Panc1 (cell line): ENCODE measurements around the gene OAT. TPM values are rescaled to one million over a fixed set of nuclear protein-coding genes. Genes with fewer than 3 reads are reported as not detected.
"Not testable (repeated sequence)": the region's sequence is repeated elsewhere in the genome, so short reads cannot be mapped to it uniquely, and the experiment has no call there.

ENCODE experiments used
- ATAC-seq: fragments of 200-7000 bp; cut with Tn5 transposase; 2 replicates; pipeline ENCODE4 v1.9.1; 2020; ENCODE audit warnings: mild to moderate bottlenecking, moderate library complexity
- BruUV-seq: library from RNA; stranded (reverse); fragments of 400-500 nt; replicated peaks from 2 replicates; lab custom pipeline; 2021; lab: Mats Ljungman, UMichigan
- CTCF ChIA-PET: fragments of 300-600 bp; sonication (Branson Sonifier 250); formaldehyde crosslinking; loops from one replicate; lab custom pipeline; 2022; ENCODE audit warnings: antibody characterized with exemption; lab: Charles Lee
- POLR2A ChIA-PET: fragments of 300-600 bp; sonication (Branson Sonifier 250); formaldehyde crosslinking; loops from one replicate; lab custom pipeline; 2022; ENCODE audit warnings: antibody characterized with exemption; lab: Charles Lee
- DNase-seq: peaks from one replicate; pipeline ENCODE4 v3.0.0-alpha.2; 2010; ENCODE audit warnings: low read depth, low spot score
- H3K27ac ChIP-seq: 2 replicates; pipeline ENCODE4 v1.5.1; 2011; ENCODE audit warnings: mild to moderate bottlenecking, low read length, inconsistent platforms
- H3K27me3 ChIP-seq: fragments of 200-500 bp; sonication (Bioruptor generic); 2 replicates; pipeline ENCODE4 v1.6.0; 2014; ENCODE audit warnings: low read length, inconsistent platforms; ENCODE audit not compliant: control insufficient read depth, insufficient read depth
- H3K36me3 ChIP-seq: fragments of 200-500 bp; sonication (Bioruptor generic); 2 replicates; pipeline ENCODE4 v1.5.1; 2014; ENCODE audit warnings: inconsistent platforms, mild to moderate bottlenecking, low read length, moderate library complexity; ENCODE audit not compliant: control insufficient read depth, insufficient read depth
- H3K4me1 ChIP-seq: 2 replicates; pipeline ENCODE4 v1.5.1; 2011; ENCODE audit warnings: inconsistent platforms, mild to moderate bottlenecking, low read length, moderate library complexity; ENCODE audit not compliant: control insufficient read depth, insufficient read depth
- H3K4me3 ChIP-seq, 2 experiments: 2 replicates each; pipeline ENCODE4 v1.5.1; 2011 to 2012; ENCODE audit warnings: low read depth in 2 of 2, low read length in 2 of 2, mild to moderate bottlenecking in 2 of 2, inconsistent platforms in 1 of 2, moderate library complexity in 1 of 2
- H3K9me3 ChIP-seq: fragments of 200-500 bp; sonication (Bioruptor generic); 2 replicates; pipeline ENCODE4 v1.5.1; 2014; ENCODE audit warnings: low read depth, mild to moderate bottlenecking, inconsistent platforms, low read length, moderate library complexity; ENCODE audit not compliant: control insufficient read depth, insufficient read depth
- POLR2AphosphoS5 ChIP-seq: IDR thresholded peaks from 2 replicates; pipeline ENCODE4 v1.6.1; 2012; ENCODE audit warnings: mild to moderate bottlenecking, low read depth, low read length, moderate library complexity
- SIN3A ChIP-seq: IDR thresholded peaks from 2 replicates; pipeline ENCODE4 v1.6.1; 2012; ENCODE audit warnings: low read depth, mild to moderate bottlenecking, low read length, moderate library complexity, borderline replicate concordance; ENCODE audit not compliant: insufficient read depth
- TCF7L2 ChIP-seq: IDR thresholded peaks from 2 replicates; pipeline ENCODE4 v1.6.1; 2011; ENCODE audit warnings: mild to moderate bottlenecking, low read depth, low read length, inconsistent platforms
- in situ Hi-C: cut with HindIII; loops from 2 replicates; pipeline ENCODE4 v1.10.0; 2016; ENCODE audit warnings: low sequenced_read_pairs, low pct_unique_long_range_greater_than_20kb
- intact Hi-C: fragments of 100-400 bp; cut with micrococcal nuclease; formaldehyde crosslinking; loops from one replicate; pipeline ENCODE4 v1.10.0; 2022; ENCODE audit not compliant: unreplicated experiment
- total RNA-seq: library from RNA; stranded (reverse); gene quantifications from one replicate; pipeline ENCODE4 v1.2.1, GENCODE V29; 2021; ENCODE audit not compliant: unreplicated experiment
- TF ChIP-seq, protein P1 (sequence below), 2 experiments: IDR thresholded peaks; 2 replicates each; pipeline ENCODE4 v1.6.1; 2011 to 2012; ENCODE audit warnings: low read depth in 2 of 2, control low read depth in 1 of 2, low read length in 1 of 2, mild to moderate bottlenecking in 1 of 2, moderate library complexity in 1 of 2; ENCODE audit not compliant: insufficient read depth in 1 of 2
- TF ChIP-seq, protein P2 (sequence below): fragments of 450-650 bp; IDR thresholded peaks from 2 replicates; pipeline ENCODE4 v1.5.1; 2017; ENCODE audit warnings: mild to moderate bottlenecking

OAT gene
- total RNA-seq, 1 experiment from 2014 or later: 166 TPM

- no peak for ATAC-seq
- no peak overlapping the region for H3K27ac ChIP-seq
Observed at GRCh38 chr10:124436191-124436638, 17.5 kb upstream of the OAT start.

DNA sequence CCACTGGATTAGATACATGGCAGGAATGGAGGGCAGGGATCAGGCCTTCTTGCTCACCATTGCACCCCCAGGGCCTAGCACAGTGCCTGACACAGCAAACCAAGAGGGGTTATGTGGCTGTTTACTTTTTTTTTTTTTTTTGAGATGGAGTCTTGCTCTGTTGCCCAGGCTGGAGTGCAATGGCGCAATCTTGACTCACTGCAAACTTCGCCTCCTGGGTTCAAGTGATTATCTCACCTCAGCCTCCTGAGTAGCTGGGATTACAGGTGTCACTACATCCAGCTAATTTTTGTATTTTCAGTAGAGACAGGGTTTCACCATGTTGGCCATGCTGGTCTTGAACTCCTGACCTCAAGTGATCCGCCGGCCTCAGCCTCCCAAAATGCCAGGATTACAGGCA lies 17.0 kb upstream of the OAT start:
- H3K4me1 ChIP-seq, H3K36me3 ChIP-seq, H3K4me3 ChIP-seq, ATAC-seq, POLR2A ChIA-PET, CTCF ChIA-PET, H3K27me3 ChIP-seq, DNase-seq, H3K27ac ChIP-seq, intact Hi-C loops, BruUV-seq, H3K9me3 ChIP-seq, in situ Hi-C loops: not testable (repeated sequence)

More at GRCh38 chr10:124436191-124436638, 17.5 kb upstream of the OAT start:
- no peak overlapping the region for H3K4me3 ChIP-seq
- no peak for DNase-seq
- intact Hi-C loops (no loop called here), in situ Hi-C loops (no loop called here)
- H3K9me3 ChIP-seq: no peaks in the 10 kb centered on the region
- H3K27me3 ChIP-seq: no peaks in the 10 kb centered on the region
- ChIA-PET CTCF (no interaction called here), POLR2A (no interaction called here)
- no TSS peak for BruUV-seq
- no peaks in the 10 kb centered on the region for H3K4me1 ChIP-seq
- no peaks in the 10 kb centered on the region for H3K36me3 ChIP-seq
- no peak for TF ChIP-seq TCF7L2
- no peak for TF ChIP-seq SIN3A
- TF ChIP-seq, protein P1, sequence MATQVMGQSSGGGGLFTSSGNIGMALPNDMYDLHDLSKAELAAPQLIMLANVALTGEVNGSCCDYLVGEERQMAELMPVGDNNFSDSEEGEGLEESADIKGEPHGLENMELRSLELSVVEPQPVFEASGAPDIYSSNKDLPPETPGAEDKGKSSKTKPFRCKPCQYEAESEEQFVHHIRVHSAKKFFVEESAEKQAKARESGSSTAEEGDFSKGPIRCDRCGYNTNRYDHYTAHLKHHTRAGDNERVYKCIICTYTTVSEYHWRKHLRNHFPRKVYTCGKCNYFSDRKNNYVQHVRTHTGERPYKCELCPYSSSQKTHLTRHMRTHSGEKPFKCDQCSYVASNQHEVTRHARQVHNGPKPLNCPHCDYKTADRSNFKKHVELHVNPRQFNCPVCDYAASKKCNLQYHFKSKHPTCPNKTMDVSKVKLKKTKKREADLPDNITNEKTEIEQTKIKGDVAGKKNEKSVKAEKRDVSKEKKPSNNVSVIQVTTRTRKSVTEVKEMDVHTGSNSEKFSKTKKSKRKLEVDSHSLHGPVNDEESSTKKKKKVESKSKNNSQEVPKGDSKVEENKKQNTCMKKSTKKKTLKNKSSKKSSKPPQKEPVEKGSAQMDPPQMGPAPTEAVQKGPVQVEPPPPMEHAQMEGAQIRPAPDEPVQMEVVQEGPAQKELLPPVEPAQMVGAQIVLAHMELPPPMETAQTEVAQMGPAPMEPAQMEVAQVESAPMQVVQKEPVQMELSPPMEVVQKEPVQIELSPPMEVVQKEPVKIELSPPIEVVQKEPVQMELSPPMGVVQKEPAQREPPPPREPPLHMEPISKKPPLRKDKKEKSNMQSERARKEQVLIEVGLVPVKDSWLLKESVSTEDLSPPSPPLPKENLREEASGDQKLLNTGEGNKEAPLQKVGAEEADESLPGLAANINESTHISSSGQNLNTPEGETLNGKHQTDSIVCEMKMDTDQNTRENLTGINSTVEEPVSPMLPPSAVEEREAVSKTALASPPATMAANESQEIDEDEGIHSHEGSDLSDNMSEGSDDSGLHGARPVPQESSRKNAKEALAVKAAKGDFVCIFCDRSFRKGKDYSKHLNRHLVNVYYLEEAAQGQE (IDR thresholded peaks at IDR 0.05; ENCODE audit: insufficient read depth in 1 of 2, low read depth in 2 of 2, low read length in 1 of 2): no peak

DNA sequence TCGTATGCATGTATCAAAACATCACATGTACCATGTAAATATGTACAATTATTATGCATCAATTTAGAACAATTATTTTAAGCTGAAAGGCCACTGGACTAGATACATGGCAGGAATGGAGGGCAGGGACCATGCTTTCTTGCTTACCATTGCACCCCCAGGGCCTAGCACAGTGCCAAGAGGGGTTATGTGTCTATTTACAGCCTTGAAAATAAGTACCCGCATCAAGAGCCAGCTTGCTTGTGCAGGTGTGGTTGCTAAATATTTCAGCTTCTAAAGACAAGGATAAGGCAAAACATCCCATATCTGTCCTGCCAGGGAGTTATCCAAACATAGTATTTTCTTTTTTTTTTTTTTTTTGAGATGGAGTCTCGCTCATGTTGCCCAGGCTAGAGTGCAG lies 14.7 kb upstream of the OAT start:
- in situ Hi-C loops: no loop called here
- TF ChIP-seq, protein P1 (IDR thresholded peaks at IDR 0.05; ENCODE audit: insufficient read depth in 1 of 2, low read depth in 2 of 2, low read length in 1 of 2): no peak
- TF ChIP-seq TCF7L2 (no peak), SIN3A (no peak), POLR2AphosphoS5 (no peak)
- TF ChIP-seq, protein P2, sequence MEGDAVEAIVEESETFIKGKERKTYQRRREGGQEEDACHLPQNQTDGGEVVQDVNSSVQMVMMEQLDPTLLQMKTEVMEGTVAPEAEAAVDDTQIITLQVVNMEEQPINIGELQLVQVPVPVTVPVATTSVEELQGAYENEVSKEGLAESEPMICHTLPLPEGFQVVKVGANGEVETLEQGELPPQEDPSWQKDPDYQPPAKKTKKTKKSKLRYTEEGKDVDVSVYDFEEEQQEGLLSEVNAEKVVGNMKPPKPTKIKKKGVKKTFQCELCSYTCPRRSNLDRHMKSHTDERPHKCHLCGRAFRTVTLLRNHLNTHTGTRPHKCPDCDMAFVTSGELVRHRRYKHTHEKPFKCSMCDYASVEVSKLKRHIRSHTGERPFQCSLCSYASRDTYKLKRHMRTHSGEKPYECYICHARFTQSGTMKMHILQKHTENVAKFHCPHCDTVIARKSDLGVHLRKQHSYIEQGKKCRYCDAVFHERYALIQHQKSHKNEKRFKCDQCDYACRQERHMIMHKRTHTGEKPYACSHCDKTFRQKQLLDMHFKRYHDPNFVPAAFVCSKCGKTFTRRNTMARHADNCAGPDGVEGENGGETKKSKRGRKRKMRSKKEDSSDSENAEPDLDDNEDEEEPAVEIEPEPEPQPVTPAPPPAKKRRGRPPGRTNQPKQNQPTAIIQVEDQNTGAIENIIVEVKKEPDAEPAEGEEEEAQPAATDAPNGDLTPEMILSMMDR: no peak
- intact Hi-C loops: no loop called here
- Histone ChIP-seq H3K27me3 (no peaks in the 10 kb centered on the region), H3K27ac (no peak overlapping the region), H3K4me1 (no peaks in the 10 kb centered on the region), H3K9me3 (no peaks in the 10 kb centered on the region), H3K4me3 (no peak overlapping the region), H3K36me3 (no peaks in the 10 kb centered on the region)
- DNase-seq (no peak), ATAC-seq (no peak)
- ChIA-PET CTCF (interaction anchor here (0.7 kb wide), 1 partner anchor 304 kb away, joined by 4 read pairs; no protein-coding TSS in a partner anchor), POLR2A (interaction anchor here (0.6 to 0.7 kb wide), 2 partner anchors 9 to 715 kb away, joined by 4 to 6 read pairs; no protein-coding TSS in a partner anchor)
- BruUV-seq: no TSS peak
